CD4-positive, alpha-beta T cell (primary cell): ENCODE results near the gene BTBD8. TPM values are rescaled to one million over a fixed set of nuclear protein-coding genes. Genes with fewer than 3 reads are reported as not detected.

Experiments
- ATAC-seq: fragments of 200-7000 bp; cut with Tn5 transposase; one replicate; pipeline ENCODE4 v1.10.0; 2022; ENCODE audit warnings: mild to moderate bottlenecking; ENCODE audit not compliant: poor library complexity
- CTCF ChIA-PET: fragments of 350-600 bp; sonication (Branson Sonifier 250); formaldehyde crosslinking; loops from one replicate; lab custom pipeline; 2021; ENCODE audit warnings: antibody characterized with exemption, inconsistent platforms; lab: Charles Lee
- POLR2A ChIA-PET: fragments of 350-600 bp; sonication (Branson Sonifier 250); formaldehyde crosslinking; loops from one replicate; lab custom pipeline; 2021; ENCODE audit warnings: antibody characterized with exemption, inconsistent platforms; lab: Charles Lee
- DNase-seq, 14 experiments: peaks; one replicate each; pipeline ENCODE4 v3.0.0-alpha.2; 2013 to 2020; ENCODE audit warnings: mixed read lengths in 2 of 14
- H3K27ac ChIP-seq, 2 donors: one replicate each; pipeline versions ENCODE4 v1.5.1 to v1.7.0; 2013; ENCODE audit warnings: low read length in 2 of 2, low read depth in 1 of 2, mild to moderate bottlenecking in 1 of 2
- H3K27me3 ChIP-seq, 2 experiments: 1 replicate in 1 of 2; 2 replicates in 1 of 2; pipeline versions ENCODE4 v1.6.1 to v1.7.0; 2013; ENCODE audit warnings: low read length in 2 of 2, control low read depth in 1 of 2, mild to moderate bottlenecking in 1 of 2, moderate library complexity in 1 of 2; ENCODE audit not compliant: insufficient read depth in 2 of 2, control insufficient read depth in 1 of 2
- H3K36me3 ChIP-seq: one replicate; pipeline ENCODE4 v1.6.1; 2013; ENCODE audit warnings: low read length, control low read depth; ENCODE audit not compliant: insufficient read depth
- H3K4me1 ChIP-seq: one replicate; pipeline ENCODE4 v1.6.1; 2013; ENCODE audit warnings: low read length, control low read depth; ENCODE audit not compliant: insufficient read depth
- H3K4me3 ChIP-seq: one replicate; pipeline ENCODE4 v1.5.1; 2013; ENCODE audit warnings: mild to moderate bottlenecking, low read length, moderate library complexity
- H3K9me3 ChIP-seq, 2 experiments: 1 replicate in 1 of 2; 2 replicates in 1 of 2; pipeline versions ENCODE4 v1.6.1 to v1.7.0; 2013; ENCODE audit warnings: low read length in 2 of 2, mild to moderate bottlenecking in 2 of 2, control low read depth in 1 of 2, moderate library complexity in 1 of 2; ENCODE audit not compliant: control insufficient read depth in 1 of 2, insufficient read depth in 1 of 2
- H3K27ac Mint-ChIP-seq: one replicate; pipeline ENCODE4 v1.8.0; 2020; ENCODE audit warnings: mixed read lengths
- H3K27me3 Mint-ChIP-seq: one replicate; pipeline ENCODE4 v1.8.0; 2021; ENCODE audit warnings: mixed read lengths
- H3K36me3 Mint-ChIP-seq: one replicate; pipeline ENCODE4 v1.8.0; 2021; ENCODE audit warnings: low read depth, mixed read lengths
- H3K4me1 Mint-ChIP-seq: one replicate; pipeline ENCODE4 v1.8.0; 2021; ENCODE audit warnings: low read depth, mixed read lengths
- H3K4me3 Mint-ChIP-seq: one replicate; pipeline ENCODE4 v1.8.0; 2020; ENCODE audit warnings: mild to moderate bottlenecking, mixed read lengths
- H3K9me3 Mint-ChIP-seq: one replicate; pipeline ENCODE4 v1.8.0; 2020; ENCODE audit warnings: mixed read lengths
- CTCF ChIP-seq: fragments of 200-600 bp; IDR thresholded peaks from one replicate; pipeline ENCODE4 v1.8.0; 2022; ENCODE audit warnings: antibody characterized with exemption, mild to moderate bottlenecking
- intact Hi-C, 2 experiments: fragments of 100-400 bp; cut with DNase I in 1 of 2; cut with micrococcal nuclease in 1 of 2; formaldehyde crosslinking; loops; one replicate each; pipeline versions ENCODE4 v1.15.1 to v1.9.0; 2023 to 2025; cut with DNase I, micrococcal nuclease
- total RNA-seq, 174 experiments: library from RNA in 2 of 174; stranded (reverse) in 2 of 174; gene quantifications; one replicate each; pipeline ENCODE4 v1.2.3 and lab custom pipeline; 2021 to 2026

BTBD8 gene
- total RNA-seq, 2 experiments from 2014 or later, result 1.8 to 2.8 TPM

GRCh38 chr1:92201973-92202372 is 121.8 kb downstream of the BTBD8 start:
- peaks cover 12% of the 10 kb centered on the region for H3K36me3 Mint-ChIP-seq
- peak in 4 of 14 experiments; percentile 3 to 21 (median 5) for DNase-seq
- H3K4me3 ChIP-seq, result no peak overlapping the region
- peaks cover 0 to 3% of the 10 kb centered on the region in 2 experiments for H3K9me3 ChIP-seq
- H3K27me3 ChIP-seq, result no peaks in the 10 kb centered on the region
- peaks cover 21% of the 10 kb centered on the region for H3K4me1 Mint-ChIP-seq
- no peaks in the 10 kb centered on the region for H3K36me3 ChIP-seq
- TF ChIP-seq CTCF, result no peak
- ChIA-PET CTCF (interaction anchor here (0.6 kb wide), 1 partner anchor 12 kb away, joined by 4 read pairs; no protein-coding TSS in a partner anchor), POLR2A (interaction anchor here (0.7 to 1.0 kb wide), 2 partner anchors 13 to 30 kb away, joined by 3 read pairs; no protein-coding TSS in a partner anchor)
- H3K9me3 Mint-ChIP-seq, result peaks cover 7% of the 10 kb centered on the region
- H3K27me3 Mint-ChIP-seq, result no peaks in the 10 kb centered on the region
- no peak for ATAC-seq
- intact Hi-C loops, result no loop called here
- peak overlapping the region; percentile 8 for H3K27ac Mint-ChIP-seq
- H3K27ac ChIP-seq, result no peak overlapping the region
- H3K4me1 ChIP-seq, result no peaks in the 10 kb centered on the region
- no peak overlapping the region for H3K4me3 Mint-ChIP-seq

DNA sequence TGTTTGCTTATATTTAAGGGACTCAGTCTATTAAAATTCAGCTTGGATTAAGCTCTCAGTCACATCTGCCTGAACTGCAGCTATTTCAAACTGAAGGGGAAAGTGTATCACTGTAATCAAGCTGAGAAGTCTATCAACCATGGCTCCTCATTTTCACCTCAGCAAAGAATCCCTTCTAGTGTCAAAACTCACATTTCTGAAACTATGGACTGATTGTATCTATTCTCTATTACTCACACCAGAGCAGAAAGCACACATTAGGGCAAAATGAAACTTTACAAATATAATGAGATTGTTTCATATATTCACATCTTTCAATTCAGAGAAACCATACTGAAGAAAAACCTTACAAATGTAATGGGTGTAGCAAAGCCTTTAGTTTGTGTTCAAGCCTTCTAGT is 123.0 kb downstream of the BTBD8 start:
- ATAC-seq (no peak), DNase-seq (no peak)
- H3K4me1 Mint-ChIP-seq, result peaks cover 21% of the 10 kb centered on the region
- ChIA-PET CTCF (interaction anchor here (1.0 kb wide), 1 partner anchor 12 kb away, joined by 3 read pairs; no protein-coding TSS in a partner anchor), POLR2A (no interaction called here)
- H3K9me3 Mint-ChIP-seq, result peaks cover 7% of the 10 kb centered on the region
- H3K27me3 Mint-ChIP-seq, result no peaks in the 10 kb centered on the region
- peak overlapping the region; percentile 8 for H3K27ac Mint-ChIP-seq
- no peak overlapping the region for H3K4me3 Mint-ChIP-seq
- Histone ChIP-seq H3K27ac (no peak overlapping the region), H3K4me3 (no peak overlapping the region), H3K4me1 (no peaks in the 10 kb centered on the region), H3K9me3 (peaks cover 0 to 3% of the 10 kb centered on the region in 2 experiments), H3K36me3 (no peaks in the 10 kb centered on the region), H3K27me3 (no peaks in the 10 kb centered on the region)
- no peak for TF ChIP-seq CTCF
- peaks cover 12% of the 10 kb centered on the region for H3K36me3 Mint-ChIP-seq
- intact Hi-C loops, result no loop called here

DNA sequence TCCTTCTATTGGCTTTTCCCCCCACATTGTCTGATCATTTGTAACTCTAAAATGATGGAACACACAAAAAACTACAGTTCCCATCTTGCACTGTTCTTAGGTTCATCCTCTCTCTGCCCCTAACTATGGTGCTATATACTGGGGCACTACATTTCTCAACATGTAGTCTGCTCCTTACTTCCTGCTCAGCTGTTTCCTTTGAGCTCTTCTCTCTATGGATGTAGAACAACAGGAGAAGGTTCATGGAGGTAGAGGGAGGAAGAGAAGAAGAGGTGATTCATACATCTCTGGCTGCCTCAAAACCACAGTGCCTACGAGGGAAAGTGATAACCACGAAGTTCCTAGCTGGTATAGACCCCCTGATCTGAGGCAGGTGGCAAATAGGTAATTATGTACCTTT is 130.6 kb downstream of the BTBD8 start:
- Mint-ChIP-seq H3K9me3 (no peaks in the 10 kb centered on the region), H3K4me1 (peaks cover 21% of the 10 kb centered on the region), H3K27ac (no peak overlapping the region), H3K36me3 (no peaks in the 10 kb centered on the region), H3K4me3 (no peak overlapping the region), H3K27me3 (no peaks in the 10 kb centered on the region)
- H3K9me3 ChIP-seq, result no peaks in the 10 kb centered on the region
- no peak overlapping the region for H3K27ac ChIP-seq
- no peak for DNase-seq
- ChIA-PET POLR2A (no interaction called here), CTCF (no interaction called here)
- H3K36me3 ChIP-seq, result no peaks in the 10 kb centered on the region
- no peak for TF ChIP-seq CTCF
- H3K4me1 ChIP-seq, result peaks cover 3% of the 10 kb centered on the region
- intact Hi-C loops, result no loop called here
- ATAC-seq, result no peak
- H3K27me3 ChIP-seq, result no peaks in the 10 kb centered on the region
- no peak overlapping the region for H3K4me3 ChIP-seq
